ENCODE data around the gene ASTN1. TPM values are rescaled to one million over a fixed set of nuclear protein-coding genes. Genes with fewer than 3 reads are reported as not detected.

Gene ASTN1
- not detected in 5 replicates for total RNA-seq (2022; extraction: Qiagen RNA extraction; ENCODE audit: low read depth)

GRCh38 chr1:177164380-177165068, at the start of gene ASTN1:
Gene ASTN1, minus strand, starts transcription at chr1:177164712. Its CDS starts 36 bp downstream, at chr1:177164676.

GRCh38 chr1:177170756-177171535, 6.4 kb upstream of the ASTN1 start, which contains the start of gene BRINP2:
Gene BRINP2, plus strand, starts transcription at chr1:177170958. Its CDS starts 58,919 bp downstream, at chr1:177229877.

Other genes starting within 250 kb of the ASTN1 start
- 0.03 to 0.43 TPM (median 0.12 TPM) in 5 replicates for gene BRINP2, start 6.2 kb upstream of the ASTN1 start, total RNA-seq (2022; extraction: Qiagen RNA extraction; ENCODE audit: low read depth)

Measured in A549 treated with RU486 at 1 μM for 4 hours (cell line).